Left forelimb (tissue), 1 donor: Measurements from ENCODE around the gene OSBPL1A.

Source experiments
- DNase-seq: peaks from one replicate; pipeline ENCODE4 v3.0.0-alpha.2; 2018; ENCODE audit warnings: low spot score

OSBPL1A gene

GRCh38 chr18:24121625-24122024 is 276.0 kb downstream of the OSBPL1A start:
- DNase-seq = no peak

GRCh38 chr18:24120676-24121075 is 276.9 kb downstream of the OSBPL1A start:
- no peak for DNase-seq

GRCh38 chr18:24118750-24119577 is 278.7 kb downstream of the OSBPL1A start:
- DNase-seq = no peak

GRCh38 chr18:24115628-24116027 is 282.0 kb downstream of the OSBPL1A start:
- DNase-seq = no peak

GRCh38 chr18:24114924-24115549 is 282.6 kb downstream of the OSBPL1A start:
- no peak for DNase-seq

GRCh38 chr18:24112874-24113615 is 284.6 kb downstream of the OSBPL1A start:
- no peak for DNase-seq

- no peak for DNase-seq
These were observed 285.2 kb downstream of the OSBPL1A start for GRCh38 chr18:24112464-24112863.
